Upper lobe of left lung (tissue), 4 donors: ENCODE measurements around the gene PRMT9.

Experiments
- CTCF ChIP-seq, 6 experiments: fragments of 450-650 bp in 4 of 6; fragments of 200-600 bp in 2 of 6; sonication (generic) in 2 of 6; IDR thresholded peaks; one replicate each; pipeline ENCODE4 v1.5.1; 2016 to 2019; ENCODE audit warnings: antibody characterized with exemption in 6 of 6
- EP300 ChIP-seq, 4 donors: sonication (generic); formaldehyde crosslinking; IDR thresholded peaks; one replicate each; pipeline ENCODE4 v1.5.1; 2017; ENCODE audit warnings: antibody characterized with exemption in 4 of 4, control low read depth in 2 of 4
- POLR2AphosphoS5 ChIP-seq, 2 donors: sonication (generic); formaldehyde crosslinking; IDR thresholded peaks; one replicate each; pipeline ENCODE4 v1.5.1; 2017; ENCODE audit warnings: antibody characterized with exemption in 2 of 2

- TF ChIP-seq EP300 (IDR thresholded peaks at IDR 0.05): no peak
- TF ChIP-seq CTCF (IDR thresholded peaks at IDR 0.05): peak in 4 of 6 experiments; percentile 15 to 36 (median 22)
- TF ChIP-seq POLR2AphosphoS5 (IDR thresholded peaks at IDR 0.05): peak; percentile 68 to 86
Observed at GRCh38 chr4:147617173-147617840, 66.7 kb downstream of the PRMT9 start, which contains the start of gene TMEM184C.
